Natural killer cell (primary cell): ENCODE data around the gene PCSK5. TPM values are rescaled to one million over a fixed set of nuclear protein-coding genes. Genes with fewer than 3 reads are reported as not detected.

Experiments used
- ATAC-seq, 3 donors: fragments of 150-1000 bp in 2 of 3; fragments of 200-7000 bp in 1 of 3; cut with Tn5 transposase; 1 replicate in 1 of 3; 2 replicates in 2 of 3; pipeline ENCODE4 v1.10.0; 2021; ENCODE audit warnings: mild to moderate bottlenecking in 2 of 3, moderate library complexity in 2 of 3
- DNase-seq, 2 donors: peaks; one replicate each; pipeline versions ENCODE4 v3.0.0 to v3.0.0-alpha.2; 2013 to 2021; ENCODE audit warnings: mixed read lengths in 1 of 2
- H3K27ac ChIP-seq: one replicate; pipeline ENCODE4 v1.5.1; 2013; ENCODE audit warnings: mild to moderate bottlenecking, low read length
- H3K27me3 ChIP-seq: one replicate; pipeline ENCODE4 v1.6.1; 2013; ENCODE audit warnings: low read length; ENCODE audit not compliant: control insufficient read depth, insufficient read depth
- H3K36me3 ChIP-seq: one replicate; pipeline ENCODE4 v1.6.1; 2013; ENCODE audit warnings: low read length; ENCODE audit not compliant: control insufficient read depth, insufficient read depth
- H3K4me1 ChIP-seq: one replicate; pipeline ENCODE4 v1.6.1; 2013; ENCODE audit warnings: low read length; ENCODE audit not compliant: control insufficient read depth, insufficient read depth
- H3K4me3 ChIP-seq: one replicate; pipeline ENCODE4 v1.5.1; 2013; ENCODE audit warnings: low read length
- H3K9me3 ChIP-seq: one replicate; pipeline ENCODE4 v1.6.1; 2013; ENCODE audit warnings: low read length; ENCODE audit not compliant: control insufficient read depth, insufficient read depth
- H3K27ac Mint-ChIP-seq, 2 donors: one replicate each; pipeline ENCODE4 v1.8.0; 2022; ENCODE audit warnings: mild to moderate bottlenecking in 2 of 2, mixed read lengths in 2 of 2, moderate library complexity in 1 of 2
- H3K27me3 Mint-ChIP-seq, 2 donors: one replicate each; pipeline ENCODE4 v1.8.0; 2022; ENCODE audit warnings: low read depth in 2 of 2, mixed read lengths in 2 of 2
- H3K36me3 Mint-ChIP-seq: one replicate; pipeline ENCODE4 v1.8.0; 2022; ENCODE audit warnings: mixed read lengths
- H3K4me1 Mint-ChIP-seq, 2 donors: one replicate each; pipeline ENCODE4 v1.8.0; 2022; ENCODE audit warnings: mixed read lengths in 2 of 2
- H3K4me3 Mint-ChIP-seq: one replicate; pipeline ENCODE4 v1.8.0; 2022; ENCODE audit warnings: mild to moderate bottlenecking, moderate library complexity, mixed read lengths
- H3K9me3 Mint-ChIP-seq, 2 donors: one replicate each; pipeline ENCODE4 v1.8.0; 2022; ENCODE audit warnings: mixed read lengths in 2 of 2
- WGBS: methylation state at CpG from one replicate; pipeline ENCODE4 v1.1.7; 2013; ENCODE audit warnings: missing lambda C conversion rate; ENCODE audit not compliant: insufficient coverage; 5-methylcytosine and 5-hydroxymethylcytosine counted together
- intact Hi-C: fragments of 100-400 bp; cut with micrococcal nuclease; formaldehyde crosslinking; loops from one replicate; pipeline ENCODE4 v1.14.2; 2022
- total RNA-seq, 4 donors: library from RNA; stranded (reverse); fragments of 120-200 nt in 1 of 4; gene quantifications; one replicate each; pipeline versions ENCODE4 v1.2.3 to v1.2.4, GENCODE V29; 2013 to 2022
- TF ChIP-seq, protein P1 (sequence below): fragments of 200-600 bp; IDR thresholded peaks from one replicate; pipeline ENCODE4 v1.8.0; 2022; ENCODE audit warnings: antibody characterized with exemption

Gene PCSK5
- total RNA-seq, 3 donors from 2014 or later (not counting 1 experiment from before 2014, with no cell fraction given): 2.4 to 13.2 (median 5.7) TPM

DNA sequence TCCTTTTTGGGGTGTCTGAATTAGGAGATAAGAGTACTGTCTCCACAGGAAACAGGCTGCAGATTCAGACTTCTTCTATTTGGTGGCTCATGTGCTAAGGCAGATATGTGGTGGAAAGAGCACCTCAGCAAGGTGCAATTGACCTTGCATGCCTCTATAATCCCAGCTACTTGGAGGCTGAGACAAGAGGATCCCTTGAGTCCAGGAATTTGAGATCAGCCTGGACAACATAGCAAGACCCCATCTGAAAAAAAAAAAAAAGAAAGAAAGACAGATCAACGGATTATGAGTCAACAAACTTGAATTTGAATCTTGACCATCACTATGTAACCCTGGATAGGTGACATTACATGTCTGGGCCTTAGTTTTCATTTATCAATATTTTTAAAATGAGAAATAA, 459.4 kb downstream of the PCSK5 start:
- Histone ChIP-seq H3K4me1 (no peaks in the 10 kb centered on the region), H3K27ac (no peak overlapping the region), H3K9me3 (no peaks in the 10 kb centered on the region), H3K27me3 (no peaks in the 10 kb centered on the region), H3K4me3 (no peak overlapping the region), H3K36me3 (no peaks in the 10 kb centered on the region)
- peaks cover 0 to 11% of the 10 kb centered on the region in 2 donors for H3K27me3 Mint-ChIP-seq
- H3K4me3 Mint-ChIP-seq: no peak overlapping the region
- H3K36me3 Mint-ChIP-seq: no peaks in the 10 kb centered on the region
- DNase-seq (no peak), ATAC-seq (no peak)
- no peak overlapping the region for H3K27ac Mint-ChIP-seq
- no peaks in the 10 kb centered on the region for H3K9me3 Mint-ChIP-seq
- H3K4me1 Mint-ChIP-seq: no peaks in the 10 kb centered on the region
- no CpG with 5 or more reads among the region's 1 CpG for WGBS
- intact Hi-C loops: no loop called here
- TF ChIP-seq, protein P1, sequence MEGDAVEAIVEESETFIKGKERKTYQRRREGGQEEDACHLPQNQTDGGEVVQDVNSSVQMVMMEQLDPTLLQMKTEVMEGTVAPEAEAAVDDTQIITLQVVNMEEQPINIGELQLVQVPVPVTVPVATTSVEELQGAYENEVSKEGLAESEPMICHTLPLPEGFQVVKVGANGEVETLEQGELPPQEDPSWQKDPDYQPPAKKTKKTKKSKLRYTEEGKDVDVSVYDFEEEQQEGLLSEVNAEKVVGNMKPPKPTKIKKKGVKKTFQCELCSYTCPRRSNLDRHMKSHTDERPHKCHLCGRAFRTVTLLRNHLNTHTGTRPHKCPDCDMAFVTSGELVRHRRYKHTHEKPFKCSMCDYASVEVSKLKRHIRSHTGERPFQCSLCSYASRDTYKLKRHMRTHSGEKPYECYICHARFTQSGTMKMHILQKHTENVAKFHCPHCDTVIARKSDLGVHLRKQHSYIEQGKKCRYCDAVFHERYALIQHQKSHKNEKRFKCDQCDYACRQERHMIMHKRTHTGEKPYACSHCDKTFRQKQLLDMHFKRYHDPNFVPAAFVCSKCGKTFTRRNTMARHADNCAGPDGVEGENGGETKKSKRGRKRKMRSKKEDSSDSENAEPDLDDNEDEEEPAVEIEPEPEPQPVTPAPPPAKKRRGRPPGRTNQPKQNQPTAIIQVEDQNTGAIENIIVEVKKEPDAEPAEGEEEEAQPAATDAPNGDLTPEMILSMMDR: no peak

DNA sequence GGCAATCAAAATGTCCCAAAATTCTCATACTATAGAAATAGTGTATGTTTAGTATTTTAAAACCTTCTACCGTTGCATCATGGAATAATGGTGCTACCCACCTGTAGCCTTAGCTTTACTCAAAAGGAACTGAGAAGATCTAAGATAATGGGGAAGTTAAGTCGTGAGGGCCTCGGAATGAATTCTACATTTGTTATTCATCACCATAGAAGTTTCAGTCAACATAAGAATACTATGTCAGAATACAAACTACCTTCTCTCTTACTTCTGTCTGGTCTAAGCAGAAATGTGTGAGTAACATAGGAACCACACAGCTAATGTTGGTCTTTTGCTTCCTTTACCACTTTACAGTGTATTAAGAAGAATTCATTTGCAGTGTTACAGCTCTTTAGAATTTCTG, 460.5 kb downstream of the PCSK5 start:
- ATAC-seq: no peak
- Histone ChIP-seq H3K27ac (no peak overlapping the region), H3K9me3 (no peaks in the 10 kb centered on the region), H3K27me3 (no peaks in the 10 kb centered on the region), H3K4me3 (no peak overlapping the region), H3K4me1 (no peaks in the 10 kb centered on the region), H3K36me3 (no peaks in the 10 kb centered on the region)
- intact Hi-C loops: no loop called here
- no CpG with 5 or more reads among the region's 3 CpGs for WGBS
- H3K27me3 Mint-ChIP-seq: peaks cover 3 to 11% of the 10 kb centered on the region in 2 donors
- H3K9me3 Mint-ChIP-seq: no peaks in the 10 kb centered on the region
- H3K27ac Mint-ChIP-seq: no peak overlapping the region
- TF ChIP-seq, protein P1: no peak
- H3K4me1 Mint-ChIP-seq: no peaks in the 10 kb centered on the region
- no peak overlapping the region for H3K4me3 Mint-ChIP-seq
- DNase-seq: no peak
- no peaks in the 10 kb centered on the region for H3K36me3 Mint-ChIP-seq

DNA sequence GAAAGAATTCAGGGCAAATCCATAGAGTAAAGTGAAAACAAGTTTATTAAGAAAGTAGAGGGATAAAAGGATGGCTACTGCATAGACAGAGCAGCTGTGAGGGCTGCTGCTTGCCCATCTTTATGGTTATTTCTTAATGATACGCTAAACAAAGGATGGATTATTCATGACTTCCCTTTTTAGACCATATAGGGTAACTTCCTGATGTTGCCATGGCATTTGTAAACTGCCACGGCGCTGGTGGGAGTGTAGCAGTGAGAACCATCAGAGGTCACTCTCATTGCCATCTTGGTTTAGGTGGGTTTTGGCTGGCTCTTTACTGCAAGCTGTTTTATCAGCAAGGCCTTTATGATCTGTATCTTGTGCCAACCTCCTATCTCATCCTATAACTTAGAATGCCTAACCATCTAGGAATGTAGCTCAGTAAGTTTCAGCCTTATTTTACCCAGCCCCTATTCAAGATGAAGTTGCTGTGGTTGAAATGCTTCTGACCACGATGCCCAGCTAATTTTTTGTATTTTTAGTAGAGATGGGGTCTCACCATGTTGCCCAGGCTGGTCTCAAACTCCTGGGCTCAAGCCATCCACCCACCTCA, 461.6 kb downstream of the PCSK5 start:
- H3K4me1 Mint-ChIP-seq: no peaks in the 10 kb centered on the region
- Histone ChIP-seq H3K36me3 (no peaks in the 10 kb centered on the region), H3K4me3 (no peak overlapping the region), H3K9me3 (no peaks in the 10 kb centered on the region), H3K4me1 (no peaks in the 10 kb centered on the region), H3K27ac (no peak overlapping the region), H3K27me3 (no peaks in the 10 kb centered on the region)
- H3K9me3 Mint-ChIP-seq: no peaks in the 10 kb centered on the region
- 64% methylated on average over 3 of the region's 4 CpGs for WGBS
- H3K27ac Mint-ChIP-seq: no peak overlapping the region
- intact Hi-C loops: no loop called here
- TF ChIP-seq, protein P1: no peak
- no peaks in the 10 kb centered on the region for H3K36me3 Mint-ChIP-seq
- ATAC-seq: no peak
- no peak overlapping the region for H3K4me3 Mint-ChIP-seq
- DNase-seq: no peak
- H3K27me3 Mint-ChIP-seq: peaks cover 6 to 11% of the 10 kb centered on the region in 2 donors

DNA sequence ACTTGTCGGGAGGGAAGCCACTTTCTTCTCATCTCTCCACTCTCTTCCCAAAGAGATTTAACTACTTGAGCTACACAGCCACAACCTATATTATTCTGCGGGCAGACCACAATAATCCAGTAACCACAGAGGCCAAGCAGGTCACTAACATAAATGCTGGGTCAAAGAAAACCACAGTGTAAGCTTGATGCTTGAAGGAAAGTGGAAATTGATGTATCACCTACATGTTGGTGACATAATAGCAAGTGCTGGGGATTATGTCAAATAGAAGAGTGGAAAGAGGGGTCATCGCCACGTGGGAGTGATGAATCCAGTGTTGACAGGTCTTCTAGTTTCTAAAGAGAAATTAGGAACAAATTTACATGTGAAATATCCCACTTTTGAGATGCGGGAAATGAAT, 462.8 kb downstream of the PCSK5 start:
- 61% methylated on average over 4 of the region's 5 CpGs for WGBS
- TF ChIP-seq, protein P1: no peak
- Histone ChIP-seq H3K9me3 (no peaks in the 10 kb centered on the region), H3K4me3 (no peak overlapping the region), H3K36me3 (no peaks in the 10 kb centered on the region), H3K27ac (no peak overlapping the region), H3K27me3 (no peaks in the 10 kb centered on the region), H3K4me1 (no peaks in the 10 kb centered on the region)
- no peak for DNase-seq
- ATAC-seq: no peak
- intact Hi-C loops: no loop called here
- Mint-ChIP-seq H3K36me3 (no peaks in the 10 kb centered on the region), H3K27ac (no peak overlapping the region), H3K4me3 (no peak overlapping the region), H3K4me1 (no peaks in the 10 kb centered on the region), H3K27me3 (peaks cover 6 to 11% of the 10 kb centered on the region in 2 donors), H3K9me3 (no peaks in the 10 kb centered on the region)
